Measurements from ENCODE around the gene NPVF.

Gene NPVF

DNA sequence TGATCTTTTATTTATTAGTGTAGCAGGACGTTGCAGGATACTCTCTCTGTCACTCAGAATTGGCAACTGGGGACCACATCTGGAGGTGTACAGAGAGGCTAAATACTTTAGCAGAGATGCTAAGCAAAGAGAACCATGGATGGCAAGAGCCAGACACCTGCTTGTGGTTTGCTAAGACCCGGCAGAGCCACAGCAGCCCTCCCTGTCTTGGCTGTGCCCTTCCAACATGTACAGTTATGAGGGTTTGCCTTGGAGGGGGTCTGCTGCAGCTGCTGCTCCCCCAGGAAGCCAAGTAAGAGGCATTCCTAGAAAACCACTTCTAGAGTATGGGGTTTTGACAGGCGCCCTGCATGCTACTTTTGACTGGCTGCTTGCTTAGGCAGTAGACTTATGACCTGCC lies 5.1 kb downstream of the NPVF start:
- FAIRE-seq: no peak

DNA sequence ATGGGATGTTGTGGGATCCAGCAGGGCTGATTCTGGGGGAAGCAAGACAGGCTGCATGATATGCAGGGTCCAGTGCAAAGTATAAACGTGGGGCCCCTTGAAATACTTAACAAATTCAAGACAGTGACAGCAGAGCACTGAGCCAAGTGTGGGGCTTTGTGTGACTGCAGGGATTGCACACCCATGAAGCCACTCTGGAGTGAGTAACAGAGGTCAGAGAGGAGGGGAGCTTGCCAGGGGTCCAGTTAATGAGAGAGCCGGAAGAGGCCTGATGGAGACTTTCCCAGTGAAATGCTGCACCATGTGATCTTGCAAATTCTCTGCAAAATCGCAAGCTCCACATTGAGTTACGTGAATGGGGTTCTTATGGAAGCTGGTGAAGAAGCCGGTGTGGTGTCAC lies 5.6 kb downstream of the NPVF start:
- FAIRE-seq: no peak

DNA sequence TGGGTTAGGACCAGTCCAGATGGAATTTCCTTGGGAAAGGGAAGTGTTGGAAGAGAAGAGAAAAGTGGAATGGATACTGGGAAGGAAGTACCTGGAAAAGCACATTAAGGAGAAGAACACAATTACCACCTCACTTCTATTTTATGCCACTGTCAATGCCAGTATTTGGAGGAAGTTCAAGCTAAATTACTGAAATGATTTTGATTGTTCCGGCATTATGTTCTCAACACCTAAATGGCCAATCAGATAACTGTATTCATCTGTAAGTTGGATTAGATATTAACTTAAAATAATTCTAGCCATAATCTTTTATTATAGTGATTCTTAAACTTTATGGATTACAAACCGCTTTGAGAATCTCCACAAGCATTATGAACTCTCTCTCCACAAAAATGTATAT lies 7.3 kb downstream of the NPVF start:
- no peak for FAIRE-seq

DNA sequence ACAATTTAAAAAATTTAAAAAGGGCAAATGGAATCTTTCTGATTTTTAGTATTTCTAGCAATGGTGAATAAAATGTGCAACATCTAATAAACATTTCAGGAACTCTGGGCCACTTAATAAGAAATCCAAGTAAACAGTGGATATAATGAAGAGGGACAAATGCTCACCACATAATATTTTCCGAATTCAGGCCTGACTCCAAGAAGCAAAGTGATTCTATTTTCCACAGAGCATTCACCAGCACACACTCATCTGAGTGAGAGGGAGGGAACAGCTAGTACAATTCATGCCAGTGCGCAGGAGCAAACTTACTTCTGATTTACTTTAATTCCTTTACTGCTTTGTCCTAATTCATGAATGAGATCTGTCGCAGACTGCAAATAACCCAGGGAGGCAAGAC lies 10.1 kb downstream of the NPVF start:
- no peak for FAIRE-seq

DNA sequence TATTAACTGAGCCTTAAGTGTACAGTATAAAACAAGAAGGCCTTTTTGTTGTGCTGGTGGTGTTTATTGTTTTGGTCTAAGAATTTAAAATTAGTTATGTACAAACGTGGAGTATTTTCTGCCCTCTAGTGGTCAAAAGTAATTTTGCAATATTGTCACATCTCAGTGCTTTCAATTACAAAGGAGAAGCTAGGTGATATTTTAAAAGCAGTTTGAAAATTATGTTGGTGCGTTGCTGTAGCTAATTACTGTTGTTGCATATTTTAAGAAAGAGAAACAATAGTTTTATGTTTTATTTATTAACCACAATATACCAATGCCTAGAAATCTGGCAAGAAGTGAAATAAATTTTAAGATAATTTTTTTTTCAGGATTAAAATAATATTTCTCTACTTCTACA lies 11.4 kb downstream of the NPVF start:
- peak; percentile 100 for FAIRE-seq

DNA sequence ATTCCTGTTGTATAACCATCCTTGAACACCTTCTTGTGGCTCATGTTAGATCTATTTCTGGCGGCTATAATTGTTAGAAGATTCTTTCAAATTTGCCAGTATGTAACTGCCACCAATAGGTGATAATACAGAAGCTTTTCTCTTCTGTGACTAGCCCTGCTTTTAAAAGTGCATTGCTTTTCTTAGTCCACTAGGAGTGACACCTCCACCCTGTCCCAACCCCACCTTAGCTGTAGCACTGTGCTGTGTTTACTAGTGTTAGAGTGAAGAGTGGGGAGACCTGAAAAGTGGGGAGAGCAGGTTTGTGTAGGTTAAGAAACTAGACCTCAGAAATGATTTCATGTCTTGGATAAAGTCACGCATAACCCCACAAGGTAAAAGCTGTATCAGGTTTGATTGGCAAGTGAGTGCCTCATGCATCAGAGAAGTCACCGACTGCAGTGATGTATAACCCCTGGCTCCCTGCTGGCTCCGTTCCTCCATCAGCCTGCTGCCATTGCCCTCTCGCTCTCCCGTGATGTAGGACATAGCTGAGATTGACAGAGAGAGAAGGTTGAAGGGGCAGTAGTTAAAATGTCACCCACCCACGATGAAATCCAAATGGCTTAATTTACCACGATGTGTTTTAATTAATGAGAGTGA lies 12.5 kb downstream of the NPVF start:
- no peak for FAIRE-seq

DNA sequence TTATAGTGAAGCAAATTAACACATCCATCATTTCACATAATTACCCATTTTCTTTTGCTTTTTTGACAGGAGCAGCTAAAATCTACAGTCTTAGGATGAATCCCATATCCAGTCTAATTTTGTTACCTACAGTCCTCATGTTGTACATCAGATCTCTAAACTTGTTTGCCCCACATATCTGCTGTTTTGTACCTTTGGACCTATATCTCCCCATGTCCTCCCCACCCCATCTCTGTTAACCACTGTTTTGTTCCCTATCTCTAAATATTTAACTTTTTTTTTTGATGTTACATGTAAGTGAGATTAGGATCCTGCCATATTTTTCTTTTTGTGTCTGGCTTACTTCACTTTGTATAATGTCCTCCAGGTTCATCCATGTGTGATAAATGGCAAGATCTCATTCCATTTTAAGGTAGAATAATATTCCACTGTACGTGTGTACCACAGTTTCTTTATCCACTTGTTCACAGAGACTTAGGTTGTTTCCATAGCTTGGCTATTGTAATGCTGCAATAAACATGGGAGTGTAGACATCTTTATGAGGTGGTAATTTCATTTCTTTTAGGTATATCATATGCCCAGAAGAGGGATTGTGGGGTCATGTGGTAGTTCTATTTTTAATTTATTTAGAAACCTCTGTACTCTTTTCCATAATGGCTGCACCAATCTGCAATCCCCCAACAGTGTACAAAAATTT lies 19.6 kb downstream of the NPVF start:
- FAIRE-seq: no peak

DNA sequence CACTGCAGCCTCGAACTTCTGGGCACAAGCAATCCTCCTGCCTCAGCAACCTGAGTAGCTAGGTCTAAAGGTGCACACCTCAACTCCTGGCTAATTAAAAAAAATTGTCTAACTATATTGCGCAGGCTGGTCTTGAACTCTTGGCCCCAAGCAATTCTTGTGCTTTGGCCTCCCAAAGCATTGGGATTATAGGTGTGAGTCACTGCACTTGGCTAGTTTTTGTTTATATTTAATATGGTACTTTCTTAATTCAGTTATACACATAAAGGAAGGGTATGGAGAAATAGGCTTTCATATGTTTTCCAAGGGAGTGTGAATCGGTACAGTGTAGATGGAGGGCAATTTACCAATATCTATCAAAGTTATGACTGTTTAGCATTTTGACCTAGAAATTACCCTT lies 20.4 kb downstream of the NPVF start:
- no peak for FAIRE-seq

DNA sequence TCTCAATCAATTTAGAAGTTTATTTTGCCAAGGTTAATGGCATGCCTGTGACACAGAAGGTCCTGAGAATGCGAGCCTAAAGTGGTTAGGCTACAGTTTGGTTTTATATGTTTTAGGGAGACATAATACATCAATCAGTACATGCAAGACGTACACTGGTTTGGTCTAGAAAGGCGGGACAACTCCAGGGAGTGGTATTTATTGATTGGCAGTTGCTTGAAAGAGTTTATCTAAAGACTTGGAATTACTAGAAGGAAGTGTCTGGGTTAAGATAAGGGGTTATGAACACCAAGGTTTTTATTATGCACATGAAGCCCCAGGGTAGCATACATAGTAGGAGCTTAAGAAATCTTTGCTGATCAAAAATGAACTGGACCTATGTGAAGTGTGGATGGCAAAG lies 21.5 kb downstream of the NPVF start:
- FAIRE-seq: no peak

DNA sequence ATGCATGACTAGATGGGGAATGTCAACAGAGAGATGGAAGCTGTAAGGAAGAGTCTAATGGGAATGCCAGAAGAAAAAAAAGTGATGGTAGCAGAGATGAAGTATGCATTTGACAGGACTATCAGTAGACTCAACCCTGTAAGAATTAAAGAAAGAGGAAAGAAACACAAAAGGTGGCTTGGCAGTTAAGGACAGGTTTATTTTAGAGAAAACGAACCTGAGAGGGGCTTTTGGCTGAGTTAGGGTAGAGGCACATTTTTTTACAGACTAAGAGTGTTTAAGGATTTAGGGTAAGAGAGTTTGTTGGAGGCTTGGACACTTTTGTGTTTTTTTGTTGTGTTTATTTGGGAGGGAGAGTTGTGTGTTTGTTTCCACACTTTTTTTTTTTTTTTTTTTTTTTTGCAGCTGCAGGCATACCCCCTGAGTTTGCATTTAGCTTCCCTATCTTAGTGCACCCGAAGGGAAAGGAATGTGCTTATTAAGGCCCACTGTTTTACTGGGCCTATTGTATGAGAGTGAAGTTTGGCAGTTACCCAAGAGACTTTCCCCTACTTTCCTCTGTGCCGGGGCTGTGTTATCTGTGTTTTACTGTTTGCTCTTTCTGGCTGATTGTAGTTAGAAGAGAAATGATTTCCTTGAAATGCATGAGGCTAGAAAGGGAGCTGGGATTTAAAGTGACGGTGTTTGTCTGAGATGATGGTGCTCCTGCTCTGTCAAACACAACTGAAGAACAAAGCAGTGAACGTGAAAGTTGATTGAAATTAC lies 32.0 kb downstream of the NPVF start:
- no peak for FAIRE-seq

DNA sequence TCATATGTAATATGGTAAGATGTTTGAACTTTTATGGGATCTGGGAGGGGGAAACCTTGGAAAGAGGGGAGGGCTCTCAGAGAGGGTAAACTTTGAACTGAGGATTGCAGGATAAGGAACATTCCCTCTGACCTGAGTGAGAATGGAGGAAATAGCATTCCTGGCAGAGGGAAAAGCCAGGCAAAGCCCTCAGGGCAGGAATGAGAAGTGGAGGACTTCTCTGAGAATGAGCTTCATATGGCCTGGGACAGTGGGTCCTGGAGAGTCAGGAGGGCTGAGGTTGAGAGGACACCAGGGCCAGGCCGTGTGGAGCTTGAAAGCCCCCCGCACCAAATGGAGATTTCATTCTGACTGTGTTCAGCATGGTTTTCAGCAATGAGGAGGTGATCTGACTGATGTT lies 34.2 kb downstream of the NPVF start:
- no peak for FAIRE-seq

DNA sequence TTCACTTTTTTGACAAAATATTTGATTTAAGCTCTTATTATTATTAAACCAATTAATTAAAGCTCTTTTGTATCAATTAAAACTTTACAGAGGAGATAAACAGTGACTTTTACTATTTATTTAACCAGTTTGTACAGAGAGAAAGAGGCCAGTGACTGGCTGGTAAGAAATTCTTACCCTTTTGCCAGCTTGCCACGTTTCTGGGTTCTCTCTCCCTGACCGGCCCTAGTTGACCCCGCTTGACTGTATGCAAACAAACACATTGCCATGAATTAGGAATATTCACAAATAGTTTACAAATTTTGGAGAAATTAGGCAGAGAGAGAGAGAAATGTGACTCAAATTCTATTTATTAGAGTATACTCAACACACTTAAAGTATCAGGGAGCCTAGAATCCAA lies 36.2 kb downstream of the NPVF start:
- no peak for FAIRE-seq

DNA sequence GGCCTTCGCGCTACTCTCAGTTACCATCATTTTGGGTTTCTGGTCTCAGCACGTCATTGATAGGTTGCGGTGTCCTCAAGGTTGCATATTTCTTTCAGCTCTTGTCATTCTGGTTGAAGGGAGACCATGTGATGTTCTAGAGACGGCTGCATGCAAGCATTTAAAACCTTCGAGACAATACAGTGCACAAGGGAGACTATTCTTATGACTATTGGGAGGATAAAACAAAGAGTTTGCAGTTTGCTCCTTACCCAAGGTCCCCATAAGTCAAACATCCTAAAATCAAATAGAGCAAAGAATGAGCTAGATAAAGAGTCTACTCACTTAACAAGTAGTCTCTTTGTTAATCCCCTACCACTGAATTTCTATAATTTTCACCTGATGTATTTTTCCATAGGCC lies 39.1 kb downstream of the NPVF start:
- no peak for FAIRE-seq

DNA sequence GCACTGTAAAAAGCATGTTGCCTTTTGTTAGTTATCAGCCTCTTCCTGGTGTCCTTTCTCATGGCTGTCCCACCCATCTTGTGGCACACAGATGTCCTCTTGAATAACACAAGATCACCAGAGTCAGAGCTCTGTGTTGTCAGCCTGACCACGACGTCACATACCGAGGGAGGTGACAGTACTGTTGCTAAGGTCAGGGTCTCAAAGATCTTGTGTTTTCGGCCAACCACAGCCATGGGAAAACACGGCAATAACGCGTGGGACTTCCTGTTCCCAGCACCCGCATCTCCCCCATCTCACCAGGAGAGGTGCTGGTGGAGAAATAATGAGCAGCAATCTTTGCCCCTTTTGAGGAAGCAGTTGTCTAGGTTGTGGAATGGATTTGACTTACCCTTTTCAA lies 40.4 kb downstream of the NPVF start:
- FAIRE-seq: no peak

DNA sequence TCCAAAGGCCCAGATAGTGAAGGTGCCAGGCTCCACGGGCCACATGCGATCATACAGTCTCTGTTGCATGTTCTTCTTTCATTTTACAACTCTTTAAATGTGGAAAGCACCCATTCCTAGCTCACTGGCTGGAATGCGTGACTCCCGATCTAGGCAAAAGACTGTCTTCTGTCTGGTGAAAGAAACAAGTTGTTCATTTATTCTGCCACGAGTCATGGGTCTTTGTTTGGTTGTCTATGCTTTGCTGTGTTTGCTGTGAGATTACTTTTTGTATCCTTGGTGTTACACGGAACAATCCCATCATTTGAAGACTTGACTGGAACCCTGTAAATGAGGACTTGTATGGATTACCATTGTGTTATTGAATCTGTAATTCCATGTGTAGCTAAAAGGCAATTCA lies 41.9 kb downstream of the NPVF start:
- no peak for FAIRE-seq

DNA sequence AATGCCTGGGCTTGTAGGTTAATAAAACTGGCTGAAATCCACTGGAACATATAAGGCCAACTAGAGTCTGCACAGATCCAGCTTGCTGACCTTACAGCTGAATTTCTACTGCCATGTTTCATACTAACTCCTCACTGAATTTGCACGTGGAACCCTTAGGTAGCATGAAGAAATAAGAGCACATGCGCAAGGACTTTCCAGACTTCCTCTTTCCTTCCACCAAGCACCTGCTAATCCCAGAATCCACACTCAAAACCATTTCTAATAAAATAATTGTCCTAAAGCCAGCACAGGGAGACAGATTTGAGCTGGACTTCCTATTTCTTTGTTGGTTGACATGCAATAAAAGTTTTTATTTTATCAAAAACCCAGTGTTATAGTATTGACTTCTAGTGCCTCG lies 46.8 kb downstream of the NPVF start:
- FAIRE-seq: no peak

DNA sequence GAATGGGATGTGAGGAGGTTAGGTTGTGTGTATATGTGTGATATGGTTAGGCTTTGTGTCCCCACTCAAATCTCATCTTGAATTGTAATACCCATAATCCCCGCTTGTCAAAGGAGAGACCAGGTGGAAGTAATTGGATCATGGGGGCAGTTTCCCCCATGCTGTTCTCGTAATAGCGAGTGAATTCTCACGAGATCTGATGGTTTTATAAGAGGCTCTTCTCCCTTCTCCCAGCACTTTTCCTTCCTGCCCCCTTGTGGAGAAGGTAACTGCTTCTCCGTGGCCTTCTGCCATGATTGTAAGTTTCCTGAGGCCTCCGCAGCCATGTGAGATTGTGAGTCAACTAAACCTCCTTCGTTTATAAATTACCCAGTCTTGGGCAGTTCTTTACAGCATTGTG lies 47.3 kb downstream of the NPVF start:
- no peak for FAIRE-seq

DNA sequence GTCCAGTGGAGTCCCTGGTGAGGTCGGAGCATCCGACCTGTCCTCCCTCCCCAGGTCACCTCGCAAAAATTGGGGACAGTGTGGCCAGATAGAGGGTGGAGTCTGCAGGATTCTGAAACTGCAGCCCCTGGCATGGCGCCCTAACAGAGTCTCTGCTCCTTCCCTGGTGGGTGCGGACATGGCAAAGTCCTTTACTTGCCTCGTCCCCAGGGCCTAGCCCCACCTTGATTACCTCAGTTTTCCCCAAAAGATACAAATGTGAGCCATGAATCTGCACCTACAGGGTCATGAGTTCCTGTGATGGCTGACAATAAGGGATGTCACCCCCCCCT lies 47.7 kb downstream of the NPVF start:
- FAIRE-seq: no peak

DNA sequence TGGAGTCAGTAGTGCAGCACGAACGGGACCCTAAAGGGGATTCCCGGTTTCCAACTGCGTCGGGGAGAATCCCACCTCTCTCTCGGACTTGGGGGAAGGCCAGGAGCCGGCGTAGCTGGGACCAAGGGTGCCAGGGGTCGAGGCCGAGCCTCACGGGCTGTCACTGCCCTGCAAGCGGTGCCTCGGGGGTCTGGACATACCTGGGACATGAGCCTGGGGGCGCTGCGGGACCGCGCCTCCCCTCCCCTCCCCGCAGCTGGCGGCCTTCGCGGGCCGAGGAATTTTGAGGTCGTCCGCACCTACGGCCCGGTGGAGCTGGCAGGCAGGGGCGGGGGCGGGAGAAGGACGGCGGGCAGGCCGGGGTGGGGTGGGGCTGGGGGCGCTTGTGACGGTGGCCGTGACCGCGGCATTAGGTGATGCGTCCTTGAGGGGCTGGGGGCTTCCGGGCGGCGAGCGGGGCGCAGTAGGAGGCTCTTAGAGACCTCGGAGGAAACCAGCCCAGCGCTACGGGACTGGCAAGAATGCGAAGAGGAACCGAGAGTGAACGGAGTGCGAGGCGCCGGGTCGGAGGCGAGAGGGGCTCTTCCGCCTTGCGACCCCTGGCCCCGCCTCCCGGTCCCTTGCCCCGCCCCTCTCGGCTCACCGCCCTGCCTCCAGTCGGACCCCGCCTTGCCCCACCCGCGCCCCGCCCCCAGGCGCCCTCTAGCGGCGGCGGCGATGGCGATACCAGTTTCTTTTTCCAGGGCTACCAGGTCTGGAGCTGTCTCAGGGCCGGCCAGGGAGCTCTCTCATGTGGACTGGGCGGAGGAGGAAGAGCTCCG lies 48.3 kb downstream of the NPVF start:
- no peak for FAIRE-seq

DNA sequence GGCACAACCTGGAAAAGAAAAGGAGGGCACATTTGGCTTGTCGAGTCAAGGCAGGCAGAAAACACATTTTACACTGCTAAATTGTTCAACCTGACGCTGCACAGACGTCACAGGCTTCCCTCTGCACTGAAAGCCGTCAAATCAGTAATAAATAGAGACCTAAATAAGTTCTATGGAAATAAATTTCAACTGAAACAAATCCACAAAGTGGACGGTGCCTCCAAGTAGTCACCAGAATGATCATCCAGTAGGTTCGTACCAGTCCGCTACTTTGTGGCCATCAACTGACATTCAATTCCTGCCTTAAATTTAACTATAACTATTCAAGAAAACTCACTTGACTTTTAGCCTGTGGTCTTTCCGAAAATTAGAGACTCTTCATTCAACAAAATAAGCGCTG lies 49.0 kb downstream of the NPVF start:
- no peak for FAIRE-seq

Data from islet of Langerhans (tissue), 1 donor.